Measurements from ENCODE around the gene DCAF12L2. TPM values are rescaled to one million over a fixed set of nuclear protein-coding genes. Genes with fewer than 3 reads are reported as not detected.

Gene DCAF12L2
- total and polyA plus RNA-seq, 2 donors (not counting 1 experiment from before 2014, with no cell fraction given) = not detected

GRCh38 chrX:126177133-126177840, 11.2 kb upstream of the DCAF12L2 start:
- ChIA-PET CTCF (no interaction called here), POLR2A (no interaction called here)
- no peak overlapping the region for H3K9ac ChIP-seq (ENCODE audit: low read length)
- intact Hi-C loops (cut with micrococcal nuclease) = no loop called here
- WGBS (ENCODE audit: insufficient coverage) = 80% methylated on average over 1 of the region's 4 CpGs
- H3K4me3 Mint-ChIP-seq = no peak overlapping the region
- no peak for ATAC-seq (ENCODE audit: low read depth)
- no peak overlapping the region for H3K27ac ChIP-seq (ENCODE audit: low read length in 2 of 2)
- H3K4me1 ChIP-seq (ENCODE audit: control insufficient read depth in 2 of 2, insufficient read depth in 2 of 2, low read length in 2 of 2) = no peaks in the 10 kb centered on the region
- DNase-seq = no peak
- H4K20me1 ChIP-seq (ENCODE audit: control insufficient read depth, insufficient read depth, low read length, poor library complexity, severe bottlenecking) = no peaks in the 10 kb centered on the region
- H3K27me3 Mint-ChIP-seq = no peaks in the 10 kb centered on the region
- TF ChIP-seq EZH2 (IDR thresholded peaks at IDR 0.05; ENCODE audit: borderline replicate concordance, insufficient read depth, low read depth, low read length, poor library complexity, severe bottlenecking) (no peak), CTCF (IDR thresholded peaks at IDR 0.05) (no peak)
- H3K36me3 ChIP-seq (replicated peaks in 1 of 2; ENCODE audit: control extremely low read depth in 1 of 2, control insufficient read depth in 1 of 2, extremely low read depth in 1 of 2, insufficient read depth in 2 of 2, low read length in 1 of 2) = no peaks in the 10 kb centered on the region
- no peak overlapping the region for H3K4me2 ChIP-seq (replicated peaks; ENCODE audit: low read depth, low read length, poor library complexity, severe bottlenecking)
- H3K27me3 ChIP-seq (replicated peaks in 1 of 4; ENCODE audit: control extremely low read depth in 1 of 4, control insufficient read depth in 3 of 4, insufficient read depth in 4 of 4, low read length in 3 of 4) = no peaks in the 10 kb centered on the region
- no peaks in the 10 kb centered on the region for H3K79me2 ChIP-seq (ENCODE audit: control insufficient read depth, insufficient read depth, low read length)
- H3K4me1 Mint-ChIP-seq = no peaks in the 10 kb centered on the region
- H3K4me3 ChIP-seq (ENCODE audit: control extremely low read depth in 1 of 5, extremely low read depth in 1 of 5, insufficient read depth in 1 of 5, low read depth in 2 of 5, low read length in 4 of 5) = no peak overlapping the region
- no peaks in the 10 kb centered on the region for H3K9me3 Mint-ChIP-seq (ENCODE audit: insufficient read depth)
- H2AFZ ChIP-seq (ENCODE audit: insufficient read depth, low read depth, low read length, poor library complexity, severe bottlenecking) = no peak overlapping the region
- no peaks in the 10 kb centered on the region for H3K9me3 ChIP-seq (ENCODE audit: control extremely low read depth in 1 of 3, control insufficient read depth in 2 of 3, insufficient read depth in 1 of 3, low read length in 2 of 3)
- H3K27ac Mint-ChIP-seq = no peak overlapping the region

- TF ChIP-seq EZH2 (IDR thresholded peaks at IDR 0.05; ENCODE audit: borderline replicate concordance, insufficient read depth, low read depth, low read length, poor library complexity, severe bottlenecking) (no peak), CTCF (IDR thresholded peaks at IDR 0.05) (no peak)
- H4K20me1 ChIP-seq (ENCODE audit: control insufficient read depth, insufficient read depth, low read length, poor library complexity, severe bottlenecking) = no peaks in the 10 kb centered on the region
- Mint-ChIP-seq H3K27ac (no peak overlapping the region), H3K4me3 (no peak overlapping the region), H3K9me3 (ENCODE audit: insufficient read depth) (no peaks in the 10 kb centered on the region), H3K4me1 (no peaks in the 10 kb centered on the region), H3K27me3 (no peaks in the 10 kb centered on the region)
- POLR2A ChIA-PET = no interaction called here
- no peak overlapping the region for H3K4me2 ChIP-seq (replicated peaks; ENCODE audit: low read depth, low read length, poor library complexity, severe bottlenecking)
- no peak overlapping the region for H3K9ac ChIP-seq (ENCODE audit: low read length)
- CTCF ChIA-PET = no interaction called here
- H3K9me3 ChIP-seq (ENCODE audit: control extremely low read depth in 1 of 3, control insufficient read depth in 2 of 3, insufficient read depth in 1 of 3, low read length in 2 of 3) = no peaks in the 10 kb centered on the region
- intact Hi-C loops (cut with micrococcal nuclease) = no loop called here
- H3K4me3 ChIP-seq (ENCODE audit: control extremely low read depth in 1 of 5, extremely low read depth in 1 of 5, insufficient read depth in 1 of 5, low read depth in 2 of 5, low read length in 4 of 5) = no peak overlapping the region
- no peak overlapping the region for H3K27ac ChIP-seq (ENCODE audit: low read length in 2 of 2)
- WGBS (ENCODE audit: insufficient coverage) = no CpG with 5 or more reads among the region's 2 CpGs
- DNase-seq = no peak
- H2AFZ ChIP-seq (ENCODE audit: insufficient read depth, low read depth, low read length, poor library complexity, severe bottlenecking) = no peak overlapping the region
- H3K4me1 ChIP-seq (ENCODE audit: control insufficient read depth in 2 of 2, insufficient read depth in 2 of 2, low read length in 2 of 2) = no peaks in the 10 kb centered on the region
- no peak for ATAC-seq (ENCODE audit: low read depth)
- H3K36me3 ChIP-seq (replicated peaks in 1 of 2; ENCODE audit: control extremely low read depth in 1 of 2, control insufficient read depth in 1 of 2, extremely low read depth in 1 of 2, insufficient read depth in 2 of 2, low read length in 1 of 2) = no peaks in the 10 kb centered on the region
- H3K27me3 ChIP-seq (replicated peaks in 1 of 4; ENCODE audit: control extremely low read depth in 1 of 4, control insufficient read depth in 3 of 4, insufficient read depth in 4 of 4, low read length in 3 of 4) = no peaks in the 10 kb centered on the region
- H3K79me2 ChIP-seq (ENCODE audit: control insufficient read depth, insufficient read depth, low read length) = no peaks in the 10 kb centered on the region
Observed at GRCh38 chrX:126170720-126171119, 4.6 kb upstream of the DCAF12L2 start.
